GM23338 (cell line): ENCODE results near the gene IRAK2. TPM values are rescaled to one million over a fixed set of nuclear protein-coding genes. Genes with fewer than 3 reads are reported as not detected.

Experiments used
- ATAC-seq: fragments of 200-7000 bp; cut with Tn5 transposase; 3 replicates; pipeline ENCODE4 v1.9.1; 2020
- DNase-seq: peaks from one replicate; pipeline ENCODE4 v3.0.0-alpha.2; 2015; ENCODE audit warnings: low spot score
- H2AFZ ChIP-seq: fragments of 200-600 bp; sonication (generic); 2 replicates; pipeline ENCODE4 v1.8.0; 2016; ENCODE audit warnings: antibody characterized with exemption, mild to moderate bottlenecking, moderate library complexity
- H3F3A ChIP-seq: fragments of 200-600 bp; sonication (generic); replicated peaks from 2 replicates; pipeline ENCODE4 v1.8.0; 2017; ENCODE audit warnings: antibody characterized with exemption, mixed run types, low read depth
- H3K27ac ChIP-seq: fragments of 200-600 bp; sonication (generic); 2 replicates; pipeline ENCODE4 v1.6.1; 2016; ENCODE audit warnings: low read depth
- H3K27me3 ChIP-seq: fragments of 200-600 bp; sonication (generic); 2 replicates; pipeline ENCODE4 v1.8.0; 2016; ENCODE audit warnings: mild to moderate bottlenecking, mixed run types, moderate library complexity; ENCODE audit not compliant: insufficient read depth
- H3K36me3 ChIP-seq: fragments of 200-600 bp; sonication (generic); 2 replicates; pipeline ENCODE4 v1.8.0; 2016; ENCODE audit warnings: mild to moderate bottlenecking; ENCODE audit not compliant: insufficient read depth
- H3K4me1 ChIP-seq: fragments of 200-600 bp; sonication (generic); 2 replicates; pipeline ENCODE4 v1.8.0; 2016; ENCODE audit warnings: mild to moderate bottlenecking, moderate library complexity; ENCODE audit not compliant: insufficient read depth
- H3K4me2 ChIP-seq: fragments of 200-600 bp; sonication (generic); 2 replicates; pipeline ENCODE4 v1.7.1; 2017; ENCODE audit warnings: mixed run types
- H3K4me3 ChIP-seq: fragments of 200-600 bp; sonication (generic); 2 replicates; pipeline ENCODE4 v1.6.1; 2016; ENCODE audit warnings: mixed run types
- H3K79me2 ChIP-seq: fragments of 200-600 bp; sonication (generic); replicated peaks from 2 replicates; pipeline ENCODE4 v1.8.0; 2017; ENCODE audit warnings: mild to moderate bottlenecking; ENCODE audit not compliant: insufficient read depth
- H3K9me2 ChIP-seq: fragments of 200-600 bp; sonication (generic); 2 replicates; pipeline ENCODE4 v1.8.0; 2017; ENCODE audit not compliant: insufficient read depth
- H4K20me1 ChIP-seq: fragments of 200-600 bp; sonication (generic); replicated peaks from 2 replicates; pipeline ENCODE4 v1.8.0; 2017; ENCODE audit warnings: mild to moderate bottlenecking; ENCODE audit not compliant: insufficient read depth
- H3K27ac Mint-ChIP-seq: 2 replicates; pipeline ENCODE4 v1.8.0; 2020; ENCODE audit warnings: inconsistent platforms, mild to moderate bottlenecking, moderate library complexity, mixed read lengths
- H3K27me3 Mint-ChIP-seq: 3 replicates; pipeline ENCODE4 v1.8.0; 2022; ENCODE audit warnings: low read depth, mild to moderate bottlenecking, moderate library complexity, mixed read lengths, inconsistent platforms; ENCODE audit not compliant: insufficient read depth, poor library complexity
- H3K36me3 Mint-ChIP-seq: 3 replicates; pipeline ENCODE4 v1.8.0; 2021; ENCODE audit warnings: low read depth, mild to moderate bottlenecking, inconsistent platforms, moderate library complexity, mixed read lengths
- H3K4me1 Mint-ChIP-seq: 3 replicates; pipeline ENCODE4 v1.8.0; 2020; ENCODE audit warnings: mild to moderate bottlenecking, inconsistent platforms, mixed read lengths
- H3K4me3 Mint-ChIP-seq: 3 replicates; pipeline ENCODE4 v1.8.0; 2021; ENCODE audit warnings: moderate library complexity, mild to moderate bottlenecking, inconsistent platforms, mixed read lengths
- H3K9me3 Mint-ChIP-seq: 3 replicates; pipeline ENCODE4 v1.8.0; 2020; ENCODE audit warnings: moderate library complexity, mild to moderate bottlenecking, inconsistent platforms, mixed read lengths
- CTCF ChIP-seq, 2 experiments: fragments of 200-600 bp in 1 of 2; sonication (generic) in 1 of 2; conservative IDR thresholded peaks; 2 replicates each; pipeline versions ENCODE4 v1.5.1 to v1.6.1; 2016 to 2017; ENCODE audit warnings: antibody characterized with exemption in 2 of 2, low read depth in 2 of 2, mild to moderate bottlenecking in 2 of 2, moderate library complexity in 1 of 2
- ETS1 ChIP-seq: IDR thresholded peaks from 2 replicates; pipeline ENCODE4 v1.6.1; 2016; ENCODE audit warnings: antibody characterized with exemption
- EZH2 ChIP-seq: fragments of 200-600 bp; sonication (generic); IDR thresholded peaks from one replicate; pipeline ENCODE4 v1.8.0; 2017; ENCODE audit warnings: antibody characterized with exemption, mild to moderate bottlenecking, low read depth; ENCODE audit not compliant: unreplicated experiment
- JUNB ChIP-seq: IDR thresholded peaks from one replicate; pipeline ENCODE4 v1.6.1; 2016; ENCODE audit warnings: antibody characterized with exemption; ENCODE audit not compliant: unreplicated experiment
- NANOG ChIP-seq: IDR thresholded peaks from 2 replicates; pipeline ENCODE4 v1.6.1; 2016; ENCODE audit warnings: antibody characterized with exemption, borderline replicate concordance
- REST ChIP-seq: IDR thresholded peaks from one replicate; pipeline ENCODE4 v1.6.1; 2018; ENCODE audit warnings: antibody characterized with exemption; ENCODE audit not compliant: unreplicated experiment
- ZNF114 ChIP-seq: fragments of 250-450 bp; sonication (Bioruptor Pico); IDR thresholded peaks from 2 replicates; pipeline ENCODE4 v1.5.0; 2020; ENCODE audit warnings: mild to moderate bottlenecking, moderate library complexity
- ZNF331 ChIP-seq: fragments of 250-450 bp; sonication (Bioruptor Pico); IDR thresholded peaks from 2 replicates; pipeline ENCODE4 v1.5.0; 2020; ENCODE audit warnings: low read depth, mild to moderate bottlenecking, moderate library complexity
- ZNF462 ChIP-seq: fragments of 250-450 bp; sonication (Bioruptor Pico); IDR thresholded peaks from 2 replicates; pipeline ENCODE4 v1.5.0; 2020; ENCODE audit warnings: mild to moderate bottlenecking, moderate library complexity
- polyA plus RNA-seq: library from polyadenylated mRNA; unstranded; fragments of >200 nt; fragmentation: Nextera tagmentation; extraction: Ambion mirVana; gene quantifications from 2 replicates; pipeline ENCODE4 v1.2.1, GENCODE V29; 2016
- total RNA-seq: library from RNA; depleted of rRNA; stranded (reverse); fragments of >200 nt; shearing (Covaris generic); gene quantifications from 2 replicates; pipeline ENCODE4 v1.2.3, GENCODE V29; 2014

IRAK2 gene
- total and polyA plus RNA-seq, 2 experiments from 2014 or later, result 0.37 to 1.4 TPM

GRCh38 chr3:10263646-10264363 is 99.1 kb downstream of the IRAK2 start:
- Histone ChIP-seq H3K4me1 (no peaks in the 10 kb centered on the region), H3F3A (no peaks in the 10 kb centered on the region), H3K79me2 (peaks cover 54% of the 10 kb centered on the region), H2AFZ (no peak overlapping the region), H3K27me3 (no peaks in the 10 kb centered on the region), H3K9me2 (no peaks in the 10 kb centered on the region), H3K36me3 (peaks cover 11% of the 10 kb centered on the region), H3K4me2 (no peak overlapping the region; the same call in 1 of the 2 replicates), H4K20me1 (peaks cover 6% of the 10 kb centered on the region), H3K27ac (peak overlapping the region; percentile 65), H3K4me3 (no peak overlapping the region)
- Mint-ChIP-seq H3K4me1 (peaks cover 11% of the 10 kb centered on the region), H3K9me3 (no peaks in the 10 kb centered on the region), H3K27me3 (no peaks in the 10 kb centered on the region), H3K27ac (peak overlapping the region; percentile 7; the same call in 1 of the 2 replicates), H3K4me3 (no peak overlapping the region), H3K36me3 (peaks cover 45% of the 10 kb centered on the region)
- no peak for TF ChIP-seq NANOG
- TF ChIP-seq JUNB, result no peak
- TF ChIP-seq REST, result no peak
- no peak for TF ChIP-seq ZNF331 (CRISPR knock-in tag)
- TF ChIP-seq ZNF462 (CRISPR knock-in tag), result no peak
- TF ChIP-seq EZH2, result no peak
- TF ChIP-seq CTCF (conservative IDR thresholded peaks at IDR 0.05; ENCODE audit: low read depth in 2 of 2), result peak; percentile 44 to 56
- no peak for TF ChIP-seq ZNF114
- no peak for TF ChIP-seq ETS1
- peak; percentile 100 for ATAC-seq
- peak; percentile 92 for DNase-seq
